Measurements from ENCODE around the gene MMP24OS.

GRCh38 chr20:35305682-35306556 is 28.0 kb upstream of the MMP24OS start:
- TF ChIP-seq PKNOX1 (IDR thresholded peaks at IDR 0.05) (no peak), L3MBTL2 (conservative IDR thresholded peaks at IDR 0.05) (no peak), SP1 (IDR thresholded peaks at IDR 0.05) (no peak), TARDBP (IDR thresholded peaks at IDR 0.05) (no peak), ZNF384 (IDR thresholded peaks at IDR 0.05) (no peak), ELF4 (IDR thresholded peaks at IDR 0.05) (no peak), CTBP1 (IDR thresholded peaks at IDR 0.05; ENCODE audit: borderline replicate concordance) (no peak), SUZ12 (IDR thresholded peaks at IDR 0.05) (no peak), NFRKB (IDR thresholded peaks at IDR 0.05) (no peak), FOXK2 (IDR thresholded peaks at IDR 0.05) (no peak), FOXM1 (IDR thresholded peaks at IDR 0.05; ENCODE audit: borderline replicate concordance) (no peak), BHLHE40 (IDR thresholded peaks at IDR 0.05; ENCODE audit: borderline replicate concordance) (no peak), FOXA1 (IDR thresholded peaks at IDR 0.05) (no peak), LEF1 (IDR thresholded peaks at IDR 0.05; ENCODE audit: borderline replicate concordance) (no peak)

Data from HEK293T (cell line).